Spleen (tissue), 7 donors: ENCODE results near the gene WNT9A.

Experiments used
- POLR2AphosphoS5 ChIP-seq, 3 donors: sonication (generic); formaldehyde crosslinking; IDR thresholded peaks; one replicate each; pipeline ENCODE4 v1.5.1; 2017; ENCODE audit warnings: antibody characterized with exemption in 3 of 3
- TF ChIP-seq, protein P1 (sequence below), 11 experiments: fragments of 200-600 bp in 7 of 11; fragments of 450-650 bp in 4 of 11; sonication (generic) in 4 of 11; IDR thresholded peaks in 8 of 11; conservative IDR thresholded peaks in 3 of 11; 1 replicate in 7 of 11; 2 replicates in 4 of 11; pipeline versions ENCODE4 v1.4.0 to v1.8.0; 2016 to 2021; ENCODE audit warnings: antibody characterized with exemption in 11 of 11, inconsistent platforms in 4 of 11, mild to moderate bottlenecking in 1 of 11
- donor health status: DM: no; HTN: no; CAD: no; lungs with moderate emphysema.
- donor health status: DM: no; HTN: no; CAD: no.
- donor health status: DM: no; HTN: no; CAD: no.

DNA sequence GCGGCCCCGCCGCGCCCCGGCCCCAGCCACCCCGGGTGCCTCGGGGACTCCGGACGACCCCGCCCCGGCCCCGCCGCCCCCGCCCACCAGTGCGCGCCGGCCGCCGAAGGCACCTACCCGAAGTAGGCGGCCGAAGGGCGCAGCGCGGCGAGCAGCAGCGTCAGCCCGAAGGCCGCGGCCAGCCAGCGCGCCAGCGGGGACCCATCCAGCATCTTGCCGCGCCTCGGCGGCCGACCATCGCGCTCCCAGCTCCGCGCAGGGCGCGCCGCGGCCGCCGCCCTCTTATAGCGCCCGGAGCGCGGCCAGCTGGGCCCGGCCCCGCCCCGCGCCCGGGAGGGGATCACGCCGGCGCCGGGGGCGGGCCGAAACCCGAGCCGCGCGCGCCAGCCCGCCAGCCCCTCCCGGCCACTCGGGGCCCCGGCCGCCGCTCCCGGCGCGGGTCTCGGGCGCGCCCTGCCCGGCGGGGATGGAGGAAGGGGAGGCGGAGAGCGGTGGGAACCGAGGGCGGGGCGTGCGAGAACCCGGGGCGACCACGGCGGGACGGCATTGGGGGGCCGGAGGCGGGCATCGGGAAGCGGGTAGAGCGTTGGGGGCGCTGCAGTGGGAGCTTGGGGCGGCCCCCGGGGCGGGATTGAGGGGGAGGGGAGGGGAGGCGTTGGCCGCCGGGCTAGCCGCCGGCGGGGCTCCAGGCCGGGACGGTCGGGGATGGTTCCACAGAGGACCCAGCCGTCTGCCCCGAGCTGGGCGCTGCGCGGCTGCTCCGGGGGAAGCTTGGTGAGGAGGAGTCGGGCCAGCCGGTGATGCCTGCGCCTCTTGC lies at the start of gene WNT9A:
- TF ChIP-seq, protein P1, sequence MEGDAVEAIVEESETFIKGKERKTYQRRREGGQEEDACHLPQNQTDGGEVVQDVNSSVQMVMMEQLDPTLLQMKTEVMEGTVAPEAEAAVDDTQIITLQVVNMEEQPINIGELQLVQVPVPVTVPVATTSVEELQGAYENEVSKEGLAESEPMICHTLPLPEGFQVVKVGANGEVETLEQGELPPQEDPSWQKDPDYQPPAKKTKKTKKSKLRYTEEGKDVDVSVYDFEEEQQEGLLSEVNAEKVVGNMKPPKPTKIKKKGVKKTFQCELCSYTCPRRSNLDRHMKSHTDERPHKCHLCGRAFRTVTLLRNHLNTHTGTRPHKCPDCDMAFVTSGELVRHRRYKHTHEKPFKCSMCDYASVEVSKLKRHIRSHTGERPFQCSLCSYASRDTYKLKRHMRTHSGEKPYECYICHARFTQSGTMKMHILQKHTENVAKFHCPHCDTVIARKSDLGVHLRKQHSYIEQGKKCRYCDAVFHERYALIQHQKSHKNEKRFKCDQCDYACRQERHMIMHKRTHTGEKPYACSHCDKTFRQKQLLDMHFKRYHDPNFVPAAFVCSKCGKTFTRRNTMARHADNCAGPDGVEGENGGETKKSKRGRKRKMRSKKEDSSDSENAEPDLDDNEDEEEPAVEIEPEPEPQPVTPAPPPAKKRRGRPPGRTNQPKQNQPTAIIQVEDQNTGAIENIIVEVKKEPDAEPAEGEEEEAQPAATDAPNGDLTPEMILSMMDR (IDR thresholded peaks at IDR 0.05 in 8 of 11, conservative IDR thresholded peaks at IDR 0.05 in 3 of 11), result no peak
- TF ChIP-seq POLR2AphosphoS5 (IDR thresholded peaks at IDR 0.05), result no peak
